Uterus (tissue), 2 donors: ENCODE measurements around the gene FAM180B.

Experiments used
- POLR2A ChIP-seq, 2 donors: fragments of 450-650 bp; IDR thresholded peaks; one replicate each; pipeline ENCODE4 v1.6.1; 2016; ENCODE audit warnings: antibody characterized with exemption in 2 of 2, mild to moderate bottlenecking in 1 of 2, moderate library complexity in 1 of 2
- TF ChIP-seq, protein P1 (sequence below), 4 experiments: fragments of 200-600 bp in 2 of 4; fragments of 450-650 bp in 2 of 4; sonication (generic) in 2 of 4; IDR thresholded peaks; one replicate each; pipeline ENCODE4 v1.5.1; 2016 to 2019; ENCODE audit warnings: antibody characterized with exemption in 4 of 4, mild to moderate bottlenecking in 2 of 4, moderate library complexity in 1 of 4

DNA sequence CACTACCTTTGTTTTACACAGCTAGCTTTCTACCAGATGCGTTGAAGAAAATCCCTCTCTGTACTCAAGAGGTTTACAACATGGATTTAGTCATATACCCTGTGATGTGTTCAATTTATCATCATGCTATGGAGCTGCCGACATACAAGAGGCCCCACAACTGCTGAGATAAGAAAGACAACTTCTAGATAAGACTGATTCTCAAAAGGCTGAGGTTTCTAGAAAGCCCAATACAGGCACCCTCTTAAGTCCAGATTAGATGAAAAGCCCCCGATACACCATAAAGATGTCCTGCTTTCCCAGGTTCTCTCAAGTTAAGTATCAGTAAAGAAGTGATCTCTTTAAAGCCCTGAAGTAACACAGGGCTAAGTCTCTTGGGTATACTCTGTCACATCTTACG lies 41.5 kb downstream of the FAM180B start:
- TF ChIP-seq POLR2A (IDR thresholded peaks at IDR 0.05), result no peak
- TF ChIP-seq, protein P1, sequence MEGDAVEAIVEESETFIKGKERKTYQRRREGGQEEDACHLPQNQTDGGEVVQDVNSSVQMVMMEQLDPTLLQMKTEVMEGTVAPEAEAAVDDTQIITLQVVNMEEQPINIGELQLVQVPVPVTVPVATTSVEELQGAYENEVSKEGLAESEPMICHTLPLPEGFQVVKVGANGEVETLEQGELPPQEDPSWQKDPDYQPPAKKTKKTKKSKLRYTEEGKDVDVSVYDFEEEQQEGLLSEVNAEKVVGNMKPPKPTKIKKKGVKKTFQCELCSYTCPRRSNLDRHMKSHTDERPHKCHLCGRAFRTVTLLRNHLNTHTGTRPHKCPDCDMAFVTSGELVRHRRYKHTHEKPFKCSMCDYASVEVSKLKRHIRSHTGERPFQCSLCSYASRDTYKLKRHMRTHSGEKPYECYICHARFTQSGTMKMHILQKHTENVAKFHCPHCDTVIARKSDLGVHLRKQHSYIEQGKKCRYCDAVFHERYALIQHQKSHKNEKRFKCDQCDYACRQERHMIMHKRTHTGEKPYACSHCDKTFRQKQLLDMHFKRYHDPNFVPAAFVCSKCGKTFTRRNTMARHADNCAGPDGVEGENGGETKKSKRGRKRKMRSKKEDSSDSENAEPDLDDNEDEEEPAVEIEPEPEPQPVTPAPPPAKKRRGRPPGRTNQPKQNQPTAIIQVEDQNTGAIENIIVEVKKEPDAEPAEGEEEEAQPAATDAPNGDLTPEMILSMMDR (IDR thresholded peaks at IDR 0.05), result no peak
